ENCODE measurements around the gene BST1.

DNA sequence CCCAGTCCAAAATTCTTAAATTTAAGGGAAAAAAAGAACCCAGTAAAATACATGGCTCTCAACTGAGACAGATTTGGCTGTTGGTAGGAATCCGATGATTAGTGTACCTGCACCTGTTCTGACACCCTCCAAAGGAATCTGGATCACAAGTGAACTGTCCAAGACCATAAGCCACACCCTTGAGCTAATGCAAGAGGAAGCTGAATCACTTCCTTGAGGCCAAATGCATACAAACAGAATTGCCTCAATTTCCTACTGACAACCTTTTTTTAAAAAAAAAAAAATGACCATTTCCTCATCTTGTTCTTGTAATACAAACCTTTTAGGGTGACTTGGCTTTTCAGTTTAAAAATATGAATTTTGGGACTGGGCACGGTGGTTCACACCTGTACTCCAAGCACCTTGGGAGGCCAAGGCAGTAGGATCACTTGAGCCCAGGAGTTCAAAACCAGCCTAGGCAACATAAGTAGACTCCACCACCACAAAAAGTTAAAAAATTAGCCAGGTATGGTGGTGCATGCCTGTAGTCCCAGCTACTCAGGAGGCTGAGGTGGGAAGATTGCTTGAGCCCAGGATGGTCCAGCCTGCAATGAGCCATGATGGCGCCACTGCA is 37.0 kb upstream of the BST1 start:
- TF ChIP-seq POLR2A (IDR thresholded peaks at IDR 0.05; ENCODE audit: low read depth, low read length): no peak
- no peak for TF ChIP-seq POLR2AphosphoS5 (IDR thresholded peaks at IDR 0.05; ENCODE audit: low read depth, low read length)
- TF ChIP-seq TAF1 (IDR thresholded peaks at IDR 0.05; ENCODE audit: low read depth, low read length): no peak
- TF ChIP-seq SPI1 (IDR thresholded peaks at IDR 0.05; ENCODE audit: low read depth, low read length): no peak
- no peak for TF ChIP-seq POU2F2 (IDR thresholded peaks at IDR 0.05; ENCODE audit: low read depth, low read length)

Measured in GM12891 (cell line).